ENCODE data around the gene PHLPP2. TPM values are rescaled to one million over a fixed set of nuclear protein-coding genes. Genes with fewer than 3 reads are reported as not detected.

PHLPP2 gene
- total RNA-seq, 1 experiment from 2014 or later, result 13.1 TPM

- no peaks in the 10 kb centered on the region for H3K9me3 ChIP-seq (ENCODE audit: control insufficient read depth, insufficient read depth, low read depth, low read length)
- no peak for DNase-seq (ENCODE audit: low read depth, low spot score)
- H3K36me3 ChIP-seq (ENCODE audit: control insufficient read depth, insufficient read depth, low read length), result peaks cover 4% of the 10 kb centered on the region; the same call in 1 of the 2 replicates
- ChIA-PET POLR2A (no interaction called here), CTCF (no interaction called here)
- ATAC-seq, result no peak
- BruUV-seq (replicated peaks), result no TSS peak
- no peak overlapping the region for H3K4me3 ChIP-seq (ENCODE audit: low read depth in 2 of 2, low read length in 2 of 2)
- in situ Hi-C loops (cut with HindIII; ENCODE audit: low pct_unique_long_range_greater_than_20kb, low sequenced_read_pairs) (no loop called here), intact Hi-C loops (cut with micrococcal nuclease; ENCODE audit: unreplicated experiment) (no loop called here)
- peaks cover 25% of the 10 kb centered on the region for H3K4me1 ChIP-seq (ENCODE audit: control insufficient read depth, insufficient read depth, low read length)
- no peaks in the 10 kb centered on the region for H3K27me3 ChIP-seq (ENCODE audit: control insufficient read depth, insufficient read depth, low read length)
- H3K27ac ChIP-seq (ENCODE audit: low read length), result no peak overlapping the region
- TF ChIP-seq, protein P1, sequence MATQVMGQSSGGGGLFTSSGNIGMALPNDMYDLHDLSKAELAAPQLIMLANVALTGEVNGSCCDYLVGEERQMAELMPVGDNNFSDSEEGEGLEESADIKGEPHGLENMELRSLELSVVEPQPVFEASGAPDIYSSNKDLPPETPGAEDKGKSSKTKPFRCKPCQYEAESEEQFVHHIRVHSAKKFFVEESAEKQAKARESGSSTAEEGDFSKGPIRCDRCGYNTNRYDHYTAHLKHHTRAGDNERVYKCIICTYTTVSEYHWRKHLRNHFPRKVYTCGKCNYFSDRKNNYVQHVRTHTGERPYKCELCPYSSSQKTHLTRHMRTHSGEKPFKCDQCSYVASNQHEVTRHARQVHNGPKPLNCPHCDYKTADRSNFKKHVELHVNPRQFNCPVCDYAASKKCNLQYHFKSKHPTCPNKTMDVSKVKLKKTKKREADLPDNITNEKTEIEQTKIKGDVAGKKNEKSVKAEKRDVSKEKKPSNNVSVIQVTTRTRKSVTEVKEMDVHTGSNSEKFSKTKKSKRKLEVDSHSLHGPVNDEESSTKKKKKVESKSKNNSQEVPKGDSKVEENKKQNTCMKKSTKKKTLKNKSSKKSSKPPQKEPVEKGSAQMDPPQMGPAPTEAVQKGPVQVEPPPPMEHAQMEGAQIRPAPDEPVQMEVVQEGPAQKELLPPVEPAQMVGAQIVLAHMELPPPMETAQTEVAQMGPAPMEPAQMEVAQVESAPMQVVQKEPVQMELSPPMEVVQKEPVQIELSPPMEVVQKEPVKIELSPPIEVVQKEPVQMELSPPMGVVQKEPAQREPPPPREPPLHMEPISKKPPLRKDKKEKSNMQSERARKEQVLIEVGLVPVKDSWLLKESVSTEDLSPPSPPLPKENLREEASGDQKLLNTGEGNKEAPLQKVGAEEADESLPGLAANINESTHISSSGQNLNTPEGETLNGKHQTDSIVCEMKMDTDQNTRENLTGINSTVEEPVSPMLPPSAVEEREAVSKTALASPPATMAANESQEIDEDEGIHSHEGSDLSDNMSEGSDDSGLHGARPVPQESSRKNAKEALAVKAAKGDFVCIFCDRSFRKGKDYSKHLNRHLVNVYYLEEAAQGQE (IDR thresholded peaks at IDR 0.05; ENCODE audit: insufficient read depth in 1 of 2, low read depth in 2 of 2, low read length in 1 of 2), result no peak
- TF ChIP-seq, protein P2, sequence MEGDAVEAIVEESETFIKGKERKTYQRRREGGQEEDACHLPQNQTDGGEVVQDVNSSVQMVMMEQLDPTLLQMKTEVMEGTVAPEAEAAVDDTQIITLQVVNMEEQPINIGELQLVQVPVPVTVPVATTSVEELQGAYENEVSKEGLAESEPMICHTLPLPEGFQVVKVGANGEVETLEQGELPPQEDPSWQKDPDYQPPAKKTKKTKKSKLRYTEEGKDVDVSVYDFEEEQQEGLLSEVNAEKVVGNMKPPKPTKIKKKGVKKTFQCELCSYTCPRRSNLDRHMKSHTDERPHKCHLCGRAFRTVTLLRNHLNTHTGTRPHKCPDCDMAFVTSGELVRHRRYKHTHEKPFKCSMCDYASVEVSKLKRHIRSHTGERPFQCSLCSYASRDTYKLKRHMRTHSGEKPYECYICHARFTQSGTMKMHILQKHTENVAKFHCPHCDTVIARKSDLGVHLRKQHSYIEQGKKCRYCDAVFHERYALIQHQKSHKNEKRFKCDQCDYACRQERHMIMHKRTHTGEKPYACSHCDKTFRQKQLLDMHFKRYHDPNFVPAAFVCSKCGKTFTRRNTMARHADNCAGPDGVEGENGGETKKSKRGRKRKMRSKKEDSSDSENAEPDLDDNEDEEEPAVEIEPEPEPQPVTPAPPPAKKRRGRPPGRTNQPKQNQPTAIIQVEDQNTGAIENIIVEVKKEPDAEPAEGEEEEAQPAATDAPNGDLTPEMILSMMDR (IDR thresholded peaks at IDR 0.05), result no peak
- TF ChIP-seq POLR2AphosphoS5 (IDR thresholded peaks at IDR 0.05; ENCODE audit: low read depth, low read length) (no peak), TCF7L2 (IDR thresholded peaks at IDR 0.05; ENCODE audit: low read depth, low read length) (no peak), SIN3A (IDR thresholded peaks at IDR 0.05; ENCODE audit: borderline replicate concordance, insufficient read depth, low read depth, low read length) (no peak)
These were observed 12.7 kb downstream of the PHLPP2 start for GRCh38 chr16:71711789-71712188.

- in situ Hi-C loops (cut with HindIII; ENCODE audit: low pct_unique_long_range_greater_than_20kb, low sequenced_read_pairs) (no loop called here), intact Hi-C loops (cut with micrococcal nuclease; ENCODE audit: unreplicated experiment) (no loop called here)
- POLR2A ChIA-PET, result no interaction called here
- no peaks in the 10 kb centered on the region for H3K9me3 ChIP-seq (ENCODE audit: control insufficient read depth, insufficient read depth, low read depth, low read length)
- no peak for TF ChIP-seq SIN3A (IDR thresholded peaks at IDR 0.05; ENCODE audit: borderline replicate concordance, insufficient read depth, low read depth, low read length)
- TF ChIP-seq, protein P2 (IDR thresholded peaks at IDR 0.05), result no peak
- CTCF ChIA-PET, result no interaction called here
- ATAC-seq (peak; percentile 53; the same call in 1 of the 2 replicates), DNase-seq (ENCODE audit: low read depth, low spot score) (no peak)
- H3K4me1 ChIP-seq (ENCODE audit: control insufficient read depth, insufficient read depth, low read length), result peaks cover 25% of the 10 kb centered on the region
- H3K27me3 ChIP-seq (ENCODE audit: control insufficient read depth, insufficient read depth, low read length), result no peaks in the 10 kb centered on the region
- H3K36me3 ChIP-seq (ENCODE audit: control insufficient read depth, insufficient read depth, low read length), result peaks cover 4% of the 10 kb centered on the region; the same call in 1 of the 2 replicates
- H3K27ac ChIP-seq (ENCODE audit: low read length), result peak overlapping the region; percentile 34; the same call in 1 of the 2 replicates
- H3K4me3 ChIP-seq (ENCODE audit: low read depth in 2 of 2, low read length in 2 of 2), result no peak overlapping the region
- no TSS peak for BruUV-seq (replicated peaks)
These were observed 15.2 kb downstream of the PHLPP2 start for GRCh38 chr16:71709229-71709781.

Data from Panc1 (cell line).